ENCODE data around the gene HMGN1. TPM values are rescaled to one million over a fixed set of nuclear protein-coding genes. Genes with fewer than 3 reads are reported as not detected.

HMGN1 gene
- total RNA-seq, 3 donors from 2014 or later = 313 to 333 (median 321) TPM

DNA sequence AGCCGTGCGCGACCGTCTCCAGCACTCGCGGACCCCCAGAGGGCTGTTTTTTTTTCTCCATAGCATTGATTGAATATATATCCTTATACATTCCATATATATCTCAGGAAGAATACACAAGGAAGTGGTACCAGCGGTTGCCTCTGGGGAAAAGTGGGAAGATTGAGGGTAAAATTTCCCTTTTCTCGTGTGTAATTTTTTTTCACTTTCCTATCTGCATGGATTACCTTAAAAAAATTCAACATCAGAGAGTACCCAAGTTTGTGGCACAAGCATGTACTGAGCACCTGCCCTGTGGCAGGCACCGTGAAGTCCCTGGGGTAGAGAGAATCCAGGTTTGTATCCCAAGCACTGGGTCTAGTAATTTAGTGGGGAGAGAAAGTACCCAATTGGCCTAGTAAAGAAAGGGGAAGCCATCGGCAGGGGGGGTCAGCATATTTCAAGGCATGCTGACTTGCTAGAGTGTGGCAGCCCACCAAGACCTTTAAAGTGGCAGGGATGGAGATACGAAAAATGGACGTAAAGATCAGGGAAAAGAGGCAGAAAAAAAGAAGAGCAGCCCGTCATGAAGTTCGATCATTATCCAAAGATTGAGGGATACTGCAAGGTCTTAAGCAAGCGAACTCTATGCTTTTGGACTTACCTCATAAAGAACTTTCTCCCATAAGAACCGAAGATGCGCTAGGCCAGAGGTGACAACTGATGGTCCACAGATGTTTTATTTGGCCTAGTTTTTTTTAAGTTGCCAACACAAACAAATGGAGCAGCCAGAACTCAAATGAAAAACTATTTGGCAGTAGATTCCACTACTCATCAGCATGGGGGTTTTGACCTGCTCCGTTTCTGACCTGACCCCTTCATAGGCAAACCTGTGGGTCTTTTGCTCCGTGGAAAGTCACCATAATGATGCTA lies 1.5 kb upstream of the HMGN1 start:
- H3K36me3 Mint-ChIP-seq (ENCODE audit: insufficient read depth) = peaks cover 20% of the 10 kb centered on the region
- peaks cover 29% of the 10 kb centered on the region for H3K4me1 Mint-ChIP-seq (ENCODE audit: low read depth)
- DNase-seq (no peak), ATAC-seq (no peak)
- peak overlapping the region; percentile 96 for H3K4me3 Mint-ChIP-seq
- H3K9me3 Mint-ChIP-seq = no peaks in the 10 kb centered on the region
- peaks cover 5% of the 10 kb centered on the region for H3K27me3 Mint-ChIP-seq (ENCODE audit: low read depth)

DNA sequence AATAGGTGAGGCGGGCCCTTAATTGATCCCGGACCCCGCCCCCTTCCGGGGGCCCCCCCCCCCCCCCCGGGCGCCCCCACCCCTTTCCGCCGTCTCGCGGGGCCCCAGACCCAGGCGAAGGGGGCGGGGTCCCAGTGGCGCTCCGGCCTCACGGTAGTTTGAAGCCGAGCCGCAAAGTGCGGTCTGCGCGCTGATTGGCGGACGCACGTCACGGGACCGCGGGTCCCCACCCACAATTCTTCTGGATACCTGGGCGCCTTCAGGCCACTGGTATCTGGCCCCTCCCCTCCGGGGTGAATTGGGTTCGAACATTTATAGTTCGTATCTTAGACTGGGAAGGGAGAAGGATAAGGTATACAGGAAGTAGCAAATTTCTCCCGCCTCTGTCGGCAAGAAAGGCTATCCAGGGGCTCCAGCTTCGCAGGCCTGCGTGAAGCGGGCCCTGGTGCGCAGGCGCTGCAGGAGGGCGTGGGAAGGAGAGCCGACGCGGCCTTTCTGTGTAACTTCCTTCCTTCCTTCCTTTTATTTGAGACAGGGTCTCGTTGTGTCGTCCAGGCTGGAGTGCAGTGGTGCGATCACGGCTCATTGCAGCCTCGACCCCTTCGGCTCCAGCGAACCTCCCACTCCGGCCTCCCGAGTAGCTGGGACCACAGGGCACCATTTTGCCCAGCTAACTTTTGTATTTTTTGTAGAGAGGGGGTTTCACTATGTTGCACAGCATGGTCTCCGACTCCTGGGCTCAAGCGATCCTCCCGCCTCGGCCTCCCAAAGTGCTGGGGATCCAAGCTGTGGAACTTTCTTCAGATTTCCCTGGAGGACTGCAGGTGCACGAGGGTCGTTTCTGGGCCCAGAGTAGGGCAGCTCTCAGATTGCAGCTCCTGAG lies 564 bp upstream of the HMGN1 start:
- DNase-seq (peak; percentile 96), ATAC-seq (peak; percentile 85 to 88)
- Mint-ChIP-seq H3K4me3 (peak overlapping the region; percentile 96), H3K36me3 (ENCODE audit: insufficient read depth) (peaks cover 26% of the 10 kb centered on the region), H3K27me3 (ENCODE audit: low read depth) (peaks cover 2% of the 10 kb centered on the region), H3K4me1 (ENCODE audit: low read depth) (peaks cover 35% of the 10 kb centered on the region), H3K9me3 (no peaks in the 10 kb centered on the region)

DNA sequence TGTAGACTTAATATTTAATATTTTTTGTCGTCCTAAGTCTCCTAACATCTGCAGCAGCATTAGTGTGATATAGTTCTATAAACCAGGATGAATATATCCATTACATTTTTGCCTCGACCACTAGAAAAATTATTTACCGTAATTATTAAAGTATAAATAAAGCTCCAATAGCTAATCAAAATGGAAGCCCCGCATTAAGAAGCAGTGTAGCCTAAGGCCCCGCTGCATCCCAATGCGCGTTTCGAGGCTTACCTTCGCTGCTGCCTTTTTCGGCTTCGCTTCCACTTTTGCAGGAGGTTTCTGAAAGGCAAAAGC lies 891 bp downstream of the HMGN1 start:
- peaks cover 35% of the 10 kb centered on the region for H3K4me1 Mint-ChIP-seq (ENCODE audit: low read depth)
- ATAC-seq (no peak), DNase-seq (no peak)
- H3K9me3 Mint-ChIP-seq = no peaks in the 10 kb centered on the region
- peak overlapping the region; percentile 91 for H3K4me3 Mint-ChIP-seq
- H3K27me3 Mint-ChIP-seq (ENCODE audit: low read depth) = no peaks in the 10 kb centered on the region
- peaks cover 35% of the 10 kb centered on the region for H3K36me3 Mint-ChIP-seq (ENCODE audit: insufficient read depth)

DNA sequence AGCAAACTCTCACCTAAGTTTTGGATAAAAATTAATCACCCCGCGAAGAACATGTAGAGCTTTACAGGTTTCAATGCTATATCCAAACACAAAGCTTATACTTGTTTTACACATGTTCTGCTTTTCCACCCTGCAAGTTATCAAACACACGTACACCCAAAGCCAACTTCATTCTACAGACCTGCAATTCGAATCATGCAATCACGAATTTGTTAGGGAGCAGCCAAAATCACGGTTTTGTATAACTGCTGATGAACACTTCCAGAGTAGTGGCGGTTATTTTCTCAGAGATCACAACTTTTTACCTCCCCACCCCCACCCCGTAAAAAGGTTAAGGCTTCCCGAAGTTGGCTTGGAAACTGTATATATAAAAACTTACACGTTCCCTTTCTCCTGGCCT lies 1.4 kb downstream of the HMGN1 start:
- H3K36me3 Mint-ChIP-seq (ENCODE audit: insufficient read depth) = peaks cover 35% of the 10 kb centered on the region
- H3K27me3 Mint-ChIP-seq (ENCODE audit: low read depth) = no peaks in the 10 kb centered on the region
- H3K9me3 Mint-ChIP-seq = no peaks in the 10 kb centered on the region
- peaks cover 35% of the 10 kb centered on the region for H3K4me1 Mint-ChIP-seq (ENCODE audit: low read depth)
- DNase-seq (no peak), ATAC-seq (no peak)
- H3K4me3 Mint-ChIP-seq = peak overlapping the region; percentile 91

DNA sequence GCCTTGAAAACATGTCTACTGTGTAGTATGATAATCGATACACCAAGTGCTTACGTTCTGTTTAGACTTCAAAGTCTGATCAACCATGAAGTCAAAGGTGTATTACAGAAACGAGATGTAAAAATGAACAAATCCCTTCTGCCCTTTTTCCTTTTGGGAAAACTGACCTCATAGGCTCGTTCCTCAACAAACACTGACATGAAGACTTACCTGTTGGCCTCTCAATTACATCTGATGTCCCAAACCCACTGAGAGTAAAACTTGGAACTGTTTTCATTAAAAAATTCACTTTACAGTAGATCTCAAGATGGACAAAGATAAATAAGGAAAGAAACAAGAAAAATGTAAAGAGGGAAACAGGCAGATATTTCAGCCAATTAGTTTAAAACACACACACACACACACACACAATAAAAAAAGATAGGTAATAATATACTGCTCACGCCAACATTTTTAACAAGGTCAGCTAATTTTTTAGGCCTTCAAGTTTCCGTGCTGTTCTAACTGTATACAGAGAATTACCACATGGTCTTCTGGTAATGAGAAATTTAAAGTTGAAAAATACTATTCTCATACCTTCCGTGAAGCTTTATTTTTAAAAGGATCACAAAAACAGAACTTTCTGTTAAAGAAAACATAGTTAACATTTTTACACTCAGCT lies 2.1 kb downstream of the HMGN1 start:
- Mint-ChIP-seq H3K4me1 (ENCODE audit: low read depth) (peaks cover 35% of the 10 kb centered on the region), H3K4me3 (peak overlapping the region; percentile 91), H3K36me3 (ENCODE audit: insufficient read depth) (peaks cover 41% of the 10 kb centered on the region)

DNA sequence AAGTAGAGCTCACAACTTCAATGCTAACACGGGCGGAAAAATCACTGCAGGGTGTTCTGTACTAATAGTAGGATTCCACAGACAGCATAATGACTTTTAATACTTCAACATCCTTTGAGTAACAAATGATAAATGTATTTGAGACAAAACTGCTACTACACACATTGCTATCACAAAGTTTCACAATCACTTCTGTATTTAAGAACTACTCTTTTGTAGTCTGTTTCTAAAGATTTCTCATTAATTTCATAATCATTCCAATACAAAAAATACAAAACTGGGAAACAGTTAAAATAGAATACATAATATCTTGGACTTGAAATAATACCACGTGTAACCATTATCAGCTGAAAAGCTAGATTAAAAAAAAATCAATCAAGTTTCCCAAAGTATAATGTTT lies 2.7 kb downstream of the HMGN1 start:
- Mint-ChIP-seq H3K9me3 (no peaks in the 10 kb centered on the region), H3K27me3 (ENCODE audit: low read depth) (no peaks in the 10 kb centered on the region), H3K36me3 (ENCODE audit: insufficient read depth) (peaks cover 45% of the 10 kb centered on the region), H3K4me3 (peak overlapping the region; percentile 91), H3K4me1 (ENCODE audit: low read depth) (peaks cover 35% of the 10 kb centered on the region)
- ATAC-seq (no peak), DNase-seq (no peak)

More for the DNA sequence above, 2.1 kb downstream of the HMGN1 start:
- DNase-seq (no peak), ATAC-seq (no peak)
- Mint-ChIP-seq H3K27me3 (ENCODE audit: low read depth) (no peaks in the 10 kb centered on the region), H3K9me3 (no peaks in the 10 kb centered on the region)

DNA sequence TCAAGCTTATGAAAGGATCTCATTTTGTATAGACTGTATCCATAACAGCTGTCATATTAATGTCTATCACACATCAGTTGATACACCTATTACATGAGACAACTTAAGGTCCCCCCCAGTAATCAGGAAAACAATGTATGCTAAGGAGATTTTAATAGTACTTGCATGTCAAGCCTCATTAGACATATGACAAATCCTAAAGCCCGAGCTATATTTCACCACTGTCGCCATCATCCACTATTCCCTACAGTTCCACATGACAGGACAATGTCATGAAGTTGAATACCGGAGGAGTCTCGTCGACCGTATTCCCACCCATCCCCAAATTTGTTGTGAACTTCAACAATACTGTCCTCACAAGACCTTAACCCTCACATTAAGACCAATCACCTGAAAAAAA lies 3.4 kb downstream of the HMGN1 start:
- peak overlapping the region; percentile 91 for H3K4me3 Mint-ChIP-seq
- H3K27me3 Mint-ChIP-seq (ENCODE audit: low read depth) = no peaks in the 10 kb centered on the region
- peaks cover 48% of the 10 kb centered on the region for H3K36me3 Mint-ChIP-seq (ENCODE audit: insufficient read depth)
- ATAC-seq (no peak), DNase-seq (no peak)
- H3K4me1 Mint-ChIP-seq (ENCODE audit: low read depth) = peaks cover 34% of the 10 kb centered on the region
- no peaks in the 10 kb centered on the region for H3K9me3 Mint-ChIP-seq

DNA sequence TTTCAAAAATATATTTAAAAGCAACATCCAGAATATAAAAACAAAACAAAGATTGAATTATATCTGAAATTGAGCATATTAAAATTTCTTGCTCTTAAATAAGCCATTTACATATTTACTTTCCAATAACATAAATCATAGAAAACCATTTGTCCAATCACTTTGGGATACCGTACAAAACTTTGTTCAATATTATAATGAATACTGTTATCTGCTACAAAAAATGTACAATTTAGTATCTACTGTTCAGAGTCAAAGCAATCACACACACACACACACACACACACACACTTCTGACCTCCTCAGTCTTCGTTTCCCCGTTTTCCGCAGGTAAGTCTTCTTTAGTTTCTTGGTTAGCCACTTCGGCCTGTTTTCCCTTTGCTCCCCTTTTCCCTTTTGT lies 4.0 kb downstream of the HMGN1 start:
- ATAC-seq = no peak
- peaks cover 30% of the 10 kb centered on the region for H3K4me1 Mint-ChIP-seq (ENCODE audit: low read depth)
- H3K27me3 Mint-ChIP-seq (ENCODE audit: low read depth) = no peaks in the 10 kb centered on the region
- no peak overlapping the region for H3K4me3 Mint-ChIP-seq
- H3K9me3 Mint-ChIP-seq = no peaks in the 10 kb centered on the region
- peaks cover 48% of the 10 kb centered on the region for H3K36me3 Mint-ChIP-seq (ENCODE audit: insufficient read depth)
- DNase-seq = no peak

DNA sequence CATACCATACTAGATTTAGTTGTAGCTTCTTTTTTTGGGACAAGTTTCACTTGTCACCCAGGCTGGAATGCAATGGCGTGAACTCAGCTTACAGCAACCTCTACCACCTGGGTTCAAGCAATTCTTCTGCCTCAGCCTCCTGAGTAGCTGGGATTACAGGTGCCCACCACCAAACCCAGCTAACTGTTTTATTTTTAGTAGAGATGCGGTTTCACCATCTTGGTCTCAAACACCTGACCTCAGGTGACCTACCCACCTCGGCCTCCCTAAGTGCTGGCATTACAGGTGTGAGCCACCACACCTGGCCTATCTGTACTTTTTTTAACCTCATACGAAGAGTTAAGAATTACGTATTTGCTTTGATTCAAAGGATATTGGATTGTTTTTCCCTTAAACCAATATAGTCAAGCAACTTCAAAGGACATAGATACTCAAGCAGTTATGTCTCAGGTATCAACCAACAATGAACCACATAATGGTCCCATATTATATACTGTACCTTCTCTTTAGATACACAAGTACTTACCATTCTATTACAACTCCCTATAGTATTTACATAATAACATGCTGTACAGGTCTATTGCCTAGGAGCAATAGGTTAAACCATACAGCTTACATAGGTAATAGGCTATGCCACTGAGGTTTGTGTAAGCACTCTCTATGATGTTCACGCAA lies 7.5 kb downstream of the HMGN1 start:
- Mint-ChIP-seq H3K27me3 (ENCODE audit: low read depth) (no peaks in the 10 kb centered on the region), H3K36me3 (ENCODE audit: insufficient read depth) (peaks cover 39% of the 10 kb centered on the region), H3K4me3 (no peak overlapping the region), H3K9me3 (no peaks in the 10 kb centered on the region), H3K4me1 (ENCODE audit: low read depth) (peaks cover 16% of the 10 kb centered on the region)
- ATAC-seq (no peak), DNase-seq (no peak)

DNA sequence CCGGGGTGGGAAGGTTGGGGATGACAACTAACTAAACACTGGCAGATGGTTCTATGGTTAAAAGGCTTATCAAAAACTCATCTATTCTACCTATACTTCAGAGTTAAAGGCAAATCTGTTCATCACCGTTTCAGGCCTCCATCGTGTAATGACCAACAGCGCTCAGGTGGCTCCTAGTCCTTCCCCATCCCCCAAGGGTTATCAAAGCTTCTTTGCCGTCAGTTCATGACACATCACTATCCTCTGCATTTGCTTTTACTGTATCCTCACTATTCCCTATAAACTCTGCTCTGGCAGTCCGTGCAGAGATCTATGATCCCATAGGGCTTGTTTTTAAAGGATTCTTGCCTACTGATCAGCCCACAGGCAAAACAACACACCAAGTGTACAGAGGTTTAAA lies 8.2 kb downstream of the HMGN1 start:
- Mint-ChIP-seq H3K36me3 (ENCODE audit: insufficient read depth) (peaks cover 32% of the 10 kb centered on the region), H3K4me1 (ENCODE audit: low read depth) (peaks cover 9% of the 10 kb centered on the region), H3K27me3 (ENCODE audit: low read depth) (no peaks in the 10 kb centered on the region), H3K9me3 (no peaks in the 10 kb centered on the region), H3K4me3 (no peak overlapping the region)
- DNase-seq = no peak
- no peak for ATAC-seq

DNA sequence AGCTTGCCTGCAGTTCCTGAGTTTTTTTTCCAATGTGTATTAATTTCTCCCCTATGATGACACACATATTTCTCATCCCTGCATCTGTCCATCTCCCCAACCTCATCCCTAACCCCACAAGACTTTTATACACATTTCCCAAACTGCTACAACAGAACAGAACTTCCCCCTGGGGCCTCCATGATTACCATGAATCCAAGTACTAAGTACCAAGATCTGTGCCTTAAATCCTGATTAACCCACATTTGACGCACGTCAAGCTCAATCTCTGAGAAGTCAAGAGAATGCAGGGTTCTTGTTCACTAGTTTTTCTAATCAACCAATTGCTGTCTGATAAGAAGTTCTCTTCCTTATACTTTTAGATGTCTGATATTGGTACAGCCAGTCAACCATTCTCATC lies 9.7 kb downstream of the HMGN1 start:
- ATAC-seq = no peak

DNA sequence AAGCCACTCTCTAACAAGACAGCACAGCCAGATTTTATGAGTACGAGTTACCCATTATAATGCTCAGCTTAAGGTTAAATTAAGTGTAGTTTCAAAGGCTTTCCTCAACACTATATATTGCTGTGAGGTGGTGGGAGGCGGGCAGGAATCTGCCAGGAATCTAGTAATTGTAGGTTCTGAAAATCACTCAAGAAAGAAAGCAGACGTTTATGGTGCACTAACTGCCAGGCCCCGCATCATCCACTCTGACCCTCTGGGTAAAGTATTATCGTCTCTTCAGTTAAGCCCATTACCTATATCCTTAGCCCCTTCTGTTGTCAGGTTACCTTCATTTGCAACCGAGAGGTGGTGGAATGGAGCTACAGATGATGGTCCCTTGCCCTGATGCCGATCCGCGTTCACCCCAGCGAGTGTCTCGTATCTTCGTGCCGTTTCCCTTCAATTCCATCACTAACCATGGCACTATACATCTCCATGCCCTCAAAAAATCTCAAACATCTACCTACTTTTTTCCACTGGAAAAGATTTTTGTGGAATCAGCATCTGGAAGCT lies 12.4 kb downstream of the HMGN1 start:
- Mint-ChIP-seq H3K27me3 (ENCODE audit: low read depth) (no peaks in the 10 kb centered on the region), H3K4me1 (ENCODE audit: low read depth) (no peaks in the 10 kb centered on the region), H3K4me3 (no peak overlapping the region), H3K9me3 (no peaks in the 10 kb centered on the region), H3K36me3 (ENCODE audit: insufficient read depth) (peaks cover 5% of the 10 kb centered on the region)
- DNase-seq = no peak
- no peak for ATAC-seq

More for the DNA sequence above, 9.7 kb downstream of the HMGN1 start:
- Mint-ChIP-seq H3K4me1 (ENCODE audit: low read depth) (no peaks in the 10 kb centered on the region), H3K27me3 (ENCODE audit: low read depth) (no peaks in the 10 kb centered on the region), H3K9me3 (no peaks in the 10 kb centered on the region), H3K36me3 (ENCODE audit: insufficient read depth) (peaks cover 22% of the 10 kb centered on the region), H3K4me3 (no peak overlapping the region)
- no peak for DNase-seq

DNA sequence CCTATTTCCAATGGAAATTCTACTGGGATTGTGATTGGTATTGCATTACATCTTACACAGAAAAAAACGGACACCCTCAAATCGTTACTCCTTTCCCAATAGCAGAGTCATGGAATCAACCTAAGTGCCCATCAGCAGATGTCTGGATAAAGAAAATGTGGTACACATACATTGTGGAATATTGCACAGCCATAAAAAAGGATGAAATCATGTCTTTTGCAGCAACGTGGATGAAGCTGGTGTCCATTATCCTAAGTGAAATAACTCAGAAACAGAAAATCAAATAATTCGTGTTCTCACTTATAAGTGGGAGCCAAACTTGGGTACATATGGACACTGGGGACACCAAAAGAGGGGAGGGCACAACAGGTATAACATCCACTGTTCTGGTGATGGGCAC lies 14.3 kb downstream of the HMGN1 start:
- no peaks in the 10 kb centered on the region for H3K36me3 Mint-ChIP-seq (ENCODE audit: insufficient read depth)
- no peaks in the 10 kb centered on the region for H3K4me1 Mint-ChIP-seq (ENCODE audit: low read depth)
- ATAC-seq = no peak
- H3K4me3 Mint-ChIP-seq = no peak overlapping the region
- no peak for DNase-seq
- H3K27me3 Mint-ChIP-seq (ENCODE audit: low read depth) = no peaks in the 10 kb centered on the region
- no peaks in the 10 kb centered on the region for H3K9me3 Mint-ChIP-seq

DNA sequence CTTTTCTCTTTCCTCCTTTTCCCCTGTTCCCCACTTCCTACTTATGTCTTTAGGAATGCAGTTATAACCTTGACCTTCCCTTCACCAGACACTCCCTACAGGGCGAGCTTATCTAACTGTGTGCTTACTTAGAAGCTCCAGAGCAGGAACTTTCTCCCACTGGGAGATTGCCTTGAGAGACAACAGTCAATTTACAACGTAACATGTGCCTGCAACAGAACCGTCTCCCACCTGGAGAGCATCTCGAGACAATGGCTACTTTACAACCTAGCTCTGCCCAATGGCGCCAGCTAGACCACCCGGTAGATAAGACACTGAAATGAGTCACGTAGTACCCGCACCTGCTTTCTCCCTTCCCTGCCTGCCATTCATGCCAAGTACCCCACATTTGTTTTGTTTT lies 16.7 kb downstream of the HMGN1 start:
- DNase-seq (no peak), ATAC-seq (no peak)
- no peaks in the 10 kb centered on the region for H3K4me1 Mint-ChIP-seq (ENCODE audit: low read depth)
- H3K27me3 Mint-ChIP-seq (ENCODE audit: low read depth) = no peaks in the 10 kb centered on the region
- no peak overlapping the region for H3K4me3 Mint-ChIP-seq
- no peaks in the 10 kb centered on the region for H3K36me3 Mint-ChIP-seq (ENCODE audit: insufficient read depth)
- no peaks in the 10 kb centered on the region for H3K9me3 Mint-ChIP-seq

Measured in activated T-cell treated with anti-CD3 and anti-CD28 coated beads, Interleukin-2, amount 50 U/mL, for 4 hours (primary cell).